Subcutaneous preadipocyte (primary cell): ENCODE measurements around the gene PALM. TPM values are rescaled to one million over a fixed set of nuclear protein-coding genes. Genes with fewer than 3 reads are reported as not detected.

Source experiments
- total RNA-seq: library from RNA; depleted of rRNA; stranded (reverse); fragments of >200 nt; gene quantifications from 2 replicates; pipeline ENCODE4 v1.2.3, GENCODE V29; 2012

Gene PALM, protein sequence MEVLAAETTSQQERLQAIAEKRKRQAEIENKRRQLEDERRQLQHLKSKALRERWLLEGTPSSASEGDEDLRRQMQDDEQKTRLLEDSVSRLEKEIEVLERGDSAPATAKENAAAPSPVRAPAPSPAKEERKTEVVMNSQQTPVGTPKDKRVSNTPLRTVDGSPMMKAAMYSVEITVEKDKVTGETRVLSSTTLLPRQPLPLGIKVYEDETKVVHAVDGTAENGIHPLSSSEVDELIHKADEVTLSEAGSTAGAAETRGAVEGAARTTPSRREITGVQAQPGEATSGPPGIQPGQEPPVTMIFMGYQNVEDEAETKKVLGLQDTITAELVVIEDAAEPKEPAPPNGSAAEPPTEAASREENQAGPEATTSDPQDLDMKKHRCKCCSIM
- total RNA-seq = 2.5 and 9.9 TPM in 2 replicates

DNA sequence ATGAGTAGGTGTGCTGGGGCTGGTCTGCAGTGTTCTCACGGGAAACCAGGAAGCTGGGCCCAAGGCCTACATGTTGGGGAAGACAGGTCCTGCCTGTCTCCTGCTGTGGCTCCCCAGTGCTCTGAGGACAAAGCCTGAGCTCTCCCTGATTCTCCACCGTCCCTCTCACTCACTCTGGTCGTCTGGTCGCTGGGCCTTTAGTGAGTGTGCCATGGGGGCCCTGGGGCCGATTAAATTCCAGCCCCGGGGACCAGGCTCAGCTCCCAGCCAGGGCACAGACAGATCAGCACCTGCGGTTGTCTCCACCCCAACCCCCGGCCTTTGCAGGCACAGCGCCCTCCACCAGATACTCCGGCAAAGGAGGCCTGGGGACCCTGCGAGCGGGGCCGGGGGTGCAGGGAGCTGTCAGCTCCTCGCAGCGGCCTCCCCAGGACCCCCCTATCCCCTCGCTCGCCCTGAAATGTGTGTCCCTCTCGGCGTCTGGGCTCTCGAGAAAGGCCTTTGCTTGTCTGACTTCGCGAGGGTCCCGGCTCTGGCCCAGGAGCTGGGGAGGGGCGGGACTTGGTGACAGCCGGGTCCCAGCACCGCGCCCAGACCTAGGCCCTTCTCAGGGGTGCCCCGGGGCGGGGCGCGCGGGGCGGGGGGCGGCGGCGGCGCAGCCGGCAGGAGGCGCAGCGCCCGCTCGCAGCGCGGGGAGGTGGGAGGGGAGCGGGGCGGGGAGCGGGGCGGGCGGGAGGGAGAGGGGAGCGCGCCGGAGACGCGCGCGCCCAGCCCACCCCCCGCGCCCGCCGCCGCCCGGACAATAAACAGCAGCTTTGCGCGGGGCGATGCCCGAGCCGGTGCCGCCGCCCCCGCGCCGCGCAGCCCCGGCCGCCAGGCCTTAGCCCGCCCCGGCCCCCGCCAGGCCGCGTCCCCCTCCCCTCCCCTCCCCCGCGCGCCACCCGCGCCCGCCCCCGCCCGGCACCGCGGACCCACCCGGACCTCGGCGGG lies at the start of gene PALM:
TSS of gene PALM (plus strand) at position 782 of the 990 bp plus-strand sequence. CDS start 212 bp downstream, outside the sequence.

DNA sequence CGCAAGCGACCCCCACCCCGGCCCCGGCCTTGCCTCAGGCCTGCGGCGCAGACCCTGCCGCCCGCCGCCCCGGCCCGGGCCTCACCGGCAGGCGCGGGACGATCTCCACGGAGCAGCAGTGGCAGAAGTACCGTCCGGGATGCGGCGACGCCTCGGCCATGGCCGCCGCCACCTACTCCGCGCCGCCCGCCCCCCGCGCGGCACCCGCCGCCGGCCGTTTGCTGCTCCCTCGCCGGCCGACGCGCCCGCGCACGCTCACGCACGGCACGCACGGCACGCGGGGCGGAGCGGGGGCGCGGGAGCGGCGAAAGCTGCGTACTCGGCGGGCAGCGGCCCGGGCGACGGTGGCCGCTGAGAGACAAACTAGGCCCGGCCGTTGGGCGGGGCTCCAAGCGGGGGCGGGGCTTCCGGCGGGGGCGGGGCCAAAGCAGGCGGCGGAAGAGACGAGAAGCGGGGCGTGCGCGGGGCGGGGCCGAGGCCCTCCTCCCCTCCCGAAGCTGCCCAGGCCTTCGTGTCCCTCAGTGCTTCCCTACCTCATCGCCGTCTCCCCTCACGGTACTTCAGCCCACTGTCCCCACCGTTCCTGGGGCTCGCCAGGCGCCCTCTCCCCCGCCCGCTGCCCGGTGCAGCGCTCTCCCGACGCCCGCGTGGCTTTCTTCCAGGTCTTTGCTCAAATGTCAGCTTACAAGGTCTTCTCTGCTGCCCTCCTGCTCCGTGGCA lies 45.6 kb upstream of the PALM start, which contains the start of gene RNF126:
TSS of gene RNF126 (minus strand) at position 253 of the 720 bp plus-strand sequence. CDS start at position 160, 93 bp downstream.

DNA sequence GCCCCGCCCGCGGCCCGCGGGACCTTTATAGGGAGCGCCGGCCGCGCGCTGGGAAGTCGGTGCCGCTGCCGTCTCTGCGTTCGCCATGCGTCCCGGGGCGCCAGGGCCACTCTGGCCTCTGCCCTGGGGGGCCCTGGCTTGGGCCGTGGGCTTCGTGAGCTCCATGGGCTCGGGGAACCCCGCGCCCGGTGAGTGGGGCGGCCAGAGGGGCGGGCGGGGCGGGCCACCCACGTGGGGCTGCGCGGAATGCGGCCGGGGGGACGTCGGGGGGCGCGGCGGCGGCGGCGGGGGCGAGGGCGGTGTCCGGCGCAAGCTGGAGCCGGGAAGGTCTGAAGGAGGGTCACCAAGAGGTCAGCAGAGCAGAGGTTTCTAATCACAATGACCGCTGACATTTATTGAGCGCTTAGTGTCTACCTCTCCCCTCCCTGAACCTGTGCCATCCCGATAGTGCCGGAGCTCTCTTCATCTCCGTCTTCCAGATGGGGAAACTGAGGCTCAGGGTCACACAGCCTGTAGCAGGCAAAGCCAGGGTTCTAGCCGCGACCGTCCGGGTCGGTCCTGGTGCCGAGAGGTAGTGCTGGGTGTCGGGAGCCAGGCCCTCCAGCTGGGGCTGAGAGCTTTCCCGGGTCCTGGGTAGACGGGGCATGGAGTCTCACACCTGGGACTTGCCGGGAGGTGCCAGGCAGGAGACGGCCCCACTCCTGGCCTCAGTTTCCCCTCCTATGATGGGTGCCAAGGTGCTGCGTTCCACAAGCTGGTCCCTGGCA lies 32.2 kb upstream of the PALM start, which contains the start of gene FSTL3:
TSS of gene FSTL3 (plus strand) at position 54 of the 767 bp plus-strand sequence. CDS start at position 86, 32 bp downstream.

DNA sequence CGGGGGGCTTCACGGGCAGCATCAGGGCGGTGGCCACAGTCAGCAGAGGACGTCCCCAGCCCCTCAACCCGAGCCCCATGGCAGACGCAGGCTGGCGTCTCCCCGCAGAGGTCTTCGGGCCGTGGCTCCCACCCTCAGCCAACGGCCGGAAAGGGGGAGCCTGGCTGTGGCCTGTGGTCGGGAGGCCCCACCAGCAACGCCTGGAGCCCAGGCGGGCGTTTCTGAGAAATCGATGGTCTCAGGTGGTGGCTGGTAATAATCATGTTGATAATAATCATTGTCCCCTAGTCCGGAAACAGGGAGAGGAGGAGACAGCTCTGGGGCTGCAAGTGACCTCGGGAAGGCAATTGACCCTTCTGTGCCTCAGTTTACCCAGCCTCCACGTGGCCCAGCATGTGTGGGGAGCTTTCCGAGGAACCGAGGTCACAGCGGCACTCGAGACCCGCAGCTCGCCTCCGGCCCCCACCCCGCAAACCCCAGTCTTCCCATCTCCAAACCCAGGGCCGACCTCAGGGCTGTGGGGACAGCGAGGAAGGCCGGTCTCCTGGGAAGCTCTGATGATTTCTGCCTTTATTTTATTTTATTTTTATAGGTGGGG lies 13.3 kb upstream of the PALM start, which contains the start of gene PRSS57:
TSS of gene PRSS57 (minus strand) at position 101 of the 598 bp plus-strand sequence. CDS start at position 79, 22 bp downstream.

DNA sequence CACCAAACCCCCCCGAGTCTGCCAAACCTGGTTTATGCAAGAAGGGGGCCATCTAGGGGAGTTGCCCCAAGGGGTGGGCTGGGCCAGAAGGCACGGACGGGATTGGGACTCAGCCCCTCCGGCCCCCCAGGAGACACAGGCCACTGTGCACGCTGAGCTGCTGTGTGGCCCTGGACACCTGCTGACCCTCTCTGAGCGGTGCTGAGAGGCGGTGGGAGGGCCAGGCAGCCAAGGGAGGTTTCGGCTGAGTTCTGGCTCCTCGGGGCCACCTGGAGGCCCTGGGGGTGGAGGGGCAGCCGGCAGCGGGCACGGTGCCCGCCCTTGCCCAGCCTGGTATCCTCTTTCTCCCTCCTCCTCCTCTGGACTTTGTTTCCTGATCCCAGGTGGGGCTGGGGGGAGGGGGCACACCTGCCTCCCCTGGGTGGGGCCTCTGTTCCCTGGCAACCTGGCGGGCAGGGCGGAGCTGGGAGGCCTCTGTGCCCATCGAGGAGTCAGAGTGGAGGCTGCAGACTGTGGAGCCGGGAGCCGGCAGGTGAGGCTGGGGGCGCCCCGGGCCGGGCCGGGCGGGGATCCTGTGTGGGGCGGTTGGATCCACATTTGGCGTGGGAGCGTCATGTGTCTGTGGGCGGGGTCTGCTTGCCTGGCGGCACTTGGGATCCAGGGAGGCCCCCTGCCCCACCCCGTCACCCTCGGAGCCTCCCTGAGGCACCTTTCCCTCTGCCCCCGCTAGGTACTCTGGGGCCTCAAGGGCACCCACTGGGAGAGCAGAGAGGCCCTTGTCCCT lies 42.1 kb downstream of the PALM start, which contains the start of gene MISP:
TSS of gene MISP (plus strand) at position 473 of the 784 bp plus-strand sequence. CDS start 5,835 bp downstream, outside the sequence.

DNA sequence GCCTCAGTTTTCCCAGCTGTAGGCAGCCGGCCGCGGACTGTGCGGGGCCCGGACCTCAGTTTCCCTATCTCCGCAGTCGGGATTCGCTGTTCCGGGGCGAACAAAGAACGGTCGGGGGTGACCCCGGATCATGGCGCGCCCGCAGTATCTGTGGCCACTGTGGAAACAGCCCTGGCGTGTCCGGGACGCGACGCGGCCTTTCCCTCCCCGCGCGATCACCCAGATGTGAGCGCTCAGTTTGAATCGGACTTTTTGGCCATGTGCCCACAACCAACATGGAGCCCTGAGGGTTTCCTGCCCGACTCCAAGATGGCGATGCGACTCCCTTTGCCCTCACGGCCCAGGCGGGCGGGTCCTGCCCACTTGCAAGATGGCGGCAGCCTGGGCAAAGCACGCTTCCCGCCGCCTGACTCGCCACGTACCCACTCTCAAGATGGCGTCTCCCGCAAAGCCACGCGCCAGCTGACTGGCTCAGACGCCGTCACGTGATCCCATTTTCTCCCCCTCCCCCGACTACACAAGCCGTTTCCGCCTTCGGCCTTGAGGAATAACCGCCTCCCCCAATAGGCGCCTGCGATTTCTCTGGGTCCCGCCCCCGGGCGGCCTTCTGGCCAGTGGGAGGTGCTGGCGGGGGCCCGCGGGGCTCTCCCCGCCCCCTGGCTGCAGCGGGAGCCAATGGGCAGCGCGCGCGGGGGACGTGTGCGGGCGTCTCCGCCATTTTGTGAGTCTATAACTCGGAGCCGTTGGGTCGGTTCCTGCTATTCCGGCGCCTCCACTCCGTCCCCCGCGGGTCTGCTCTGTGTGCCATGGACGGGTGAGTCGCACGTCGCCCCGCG lies 88.2 kb downstream of the PALM start, which contains the start of gene PTBP1:
TSS of gene PTBP1 (plus strand) at position 761 of the 836 bp plus-strand sequence. CDS start at position 807, 46 bp downstream.

Other genes with a start within 250 kb of the PALM start
- 0.39 and 0.73 TPM in 2 replicates for gene SHC2, start 247.9 kb upstream of the PALM start, total RNA-seq
- under 0.01 and 0.37 TPM in 2 replicates for gene MADCAM1, start 212.4 kb upstream of the PALM start, total RNA-seq
- gene TPGS1, start 201.4 kb upstream of the PALM start, total RNA-seq = 27.6 and 43.0 TPM in 2 replicates
- gene CDC34, start 177.2 kb upstream of the PALM start, total RNA-seq = 41.5 and 44.8 TPM in 2 replicates
- not detected in 2 replicates for gene GZMM, start 164.9 kb upstream of the PALM start, total RNA-seq
- 287 and 293 TPM in 2 replicates for gene BSG, start 136.3 kb upstream of the PALM start, total RNA-seq
- gene HCN2, start 119.1 kb upstream of the PALM start, total RNA-seq = 0.37 and 0.59 TPM in 2 replicates
- 27.6 and 34.6 TPM in 2 replicates for gene POLRMT, start 75.4 kb upstream of the PALM start, total RNA-seq
- gene FGF22, start 69.1 kb upstream of the PALM start, total RNA-seq = not detected in 2 replicates
- 37.5 and 48.5 TPM in 2 replicates for gene RNF126, start 45.7 kb upstream of the PALM start, total RNA-seq
- 29.9 and 33.8 TPM in 2 replicates for gene FSTL3, start 32.5 kb upstream of the PALM start, total RNA-seq
- gene PRSS57, start 13.5 kb upstream of the PALM start, total RNA-seq = not detected in 2 replicates
- gene MISP, start 42.2 kb downstream of the PALM start, total RNA-seq = 0.20 TPM in 1 of 2 replicates, not detected in the other
- 133 and 189 TPM in 2 replicates for gene PTBP1, start 88.5 kb downstream of the PALM start, total RNA-seq
- not detected in 2 replicates for gene PLPPR3, start 113.0 kb downstream of the PALM start, total RNA-seq
- gene AZU1, start 118.9 kb downstream of the PALM start, total RNA-seq = not detected in 2 replicates
- gene PRTN3, start 132.1 kb downstream of the PALM start, total RNA-seq = not detected in 2 replicates
- 0.20 and 0.37 TPM in 2 replicates for gene ELANE, start 143.4 kb downstream of the PALM start, total RNA-seq
- 8.0 and 144 TPM in 2 replicates for gene CFD, start 150.7 kb downstream of the PALM start, total RNA-seq
- gene MED16, start 184.3 kb downstream of the PALM start, total RNA-seq = 24.3 and 25.0 TPM in 2 replicates
- not detected in 2 replicates for gene RNU6-9, start 184.5 kb downstream of the PALM start, total RNA-seq
- 23.1 and 25.7 TPM in 2 replicates for gene R3HDM4, start 204.3 kb downstream of the PALM start, total RNA-seq
- not detected in 2 replicates for gene KISS1R, start 208.4 kb downstream of the PALM start, total RNA-seq
- gene ARID3A, start 217.1 kb downstream of the PALM start, total RNA-seq = 18.4 and 33.2 TPM in 2 replicates